ENCODE data around the gene MOCOS. TPM values are rescaled to one million over a fixed set of nuclear protein-coding genes. Genes with fewer than 3 reads are reported as not detected.
"Not testable (repeated sequence)": the region's sequence is repeated elsewhere in the genome, so short reads cannot be mapped to it uniquely, and the experiment has no call there.

Gene MOCOS
- total and polyA plus RNA-seq, 2 of the 13 experiments (the other 11 are each of a cell fraction or from before 2014, with no cell fraction given), result 7.7 to 15.4 TPM

GRCh38 chr18:36240510-36240909 lies 53.2 kb downstream of the MOCOS start:
- H3K4me2 ChIP-seq (ENCODE audit: low read depth, low read length); ATAC-seq; H3K4me3 ChIP-seq (replicated peaks in 1 of 3; ENCODE audit: insufficient read depth in 1 of 3, low read depth in 2 of 3, low read length in 3 of 3); DNase-seq (ENCODE audit: low spot score); H3K36me3 ChIP-seq (replicated peaks in 1 of 2; ENCODE audit: control insufficient read depth in 1 of 2, insufficient read depth in 2 of 2, low read length in 2 of 2); CTCF ChIA-PET (ENCODE audit: low intra/inter-chr PET ratio, low total read pairs); H3K79me2 ChIP-seq (ENCODE audit: insufficient read depth, low read length); H4K20me1 ChIP-seq (ENCODE audit: insufficient read depth, low read length); FAIRE-seq; in situ Hi-C loops (cut with HindIII; ENCODE audit: extremely low pct_ligation_motif_present, low pct_unique_long_range_greater_than_20kb); POLR2A ChIA-PET; H3K9me3 ChIP-seq (ENCODE audit: low read length); H2AFZ ChIP-seq (ENCODE audit: low read length); intact Hi-C loops (cut with micrococcal nuclease; ENCODE audit: unreplicated experiment); H3K9ac ChIP-seq (ENCODE audit: insufficient read depth, low read depth, low read length); H3K27ac ChIP-seq (ENCODE audit: extremely low read length, insufficient read depth, low read length); H3K27me3 ChIP-seq (ENCODE audit: control insufficient read depth in 1 of 2, insufficient read depth in 2 of 2, low read length in 2 of 2); BruUV-seq (replicated peaks); TF ChIP-seq FOXA1 (IDR thresholded peaks at IDR 0.05): not testable (repeated sequence)
- TF ChIP-seq ZNF281 (CRISPR knock-in tag; IDR thresholded peaks at IDR 0.05; ENCODE audit: borderline replicate concordance) (peak; percentile 78; the same call in 1 of the 2 replicates), FOXA1 (CRISPR knock-in tag; IDR thresholded peaks at IDR 0.05) (peak; percentile 54), ZMYM4 (CRISPR knock-in tag; IDR thresholded peaks at IDR 0.05) (peak; percentile 31; the same call in 1 of the 2 replicates), FOXA3 (CRISPR knock-in tag; IDR thresholded peaks at IDR 0.05) (0 out of 2 replicates have a peak, but pooled peaks have one; percentile 7)
- 76% methylated on average over 8 of the region's 15 CpGs for WGBS (ENCODE audit: low lambda C conversion rate)
- peaks cover 30% of the 10 kb centered on the region for H3K4me1 ChIP-seq (ENCODE audit: insufficient read depth, low read length)

GRCh38 chr18:36241831-36242230 lies 54.5 kb downstream of the MOCOS start:
- Histone ChIP-seq H3K9me3 (ENCODE audit: low read length) (no peaks in the 10 kb centered on the region), H3K27ac (ENCODE audit: extremely low read length, insufficient read depth, low read length) (no peak overlapping the region), H3K4me3 (replicated peaks in 1 of 3; ENCODE audit: insufficient read depth in 1 of 3, low read depth in 2 of 3, low read length in 3 of 3) (no peak overlapping the region), H3K27me3 (ENCODE audit: control insufficient read depth in 1 of 2, insufficient read depth in 2 of 2, low read length in 2 of 2) (no peaks in the 10 kb centered on the region), H4K20me1 (ENCODE audit: insufficient read depth, low read length) (no peaks in the 10 kb centered on the region), H3K36me3 (replicated peaks in 1 of 2; ENCODE audit: control insufficient read depth in 1 of 2, insufficient read depth in 2 of 2, low read length in 2 of 2) (0 out of 5 replicates have a peak, but pooled peaks cover 0 to 12% of the 10 kb centered on the region in 2 experiments), H3K4me1 (ENCODE audit: insufficient read depth, low read length) (peaks cover 30% of the 10 kb centered on the region), H3K79me2 (ENCODE audit: insufficient read depth, low read length) (no peaks in the 10 kb centered on the region), H2AFZ (ENCODE audit: low read length) (no peak overlapping the region), H3K4me2 (ENCODE audit: low read depth, low read length) (no peak overlapping the region), H3K9ac (ENCODE audit: insufficient read depth, low read depth, low read length) (no peak overlapping the region)
- ATAC-seq, result peak; percentile 24; the same call in 1 of the 3 replicates
- DNase-seq (ENCODE audit: low spot score), result no peak
- ChIA-PET CTCF (ENCODE audit: low intra/inter-chr PET ratio, low total read pairs) (no interaction called here), POLR2A (no interaction called here)
- in situ Hi-C loops (cut with HindIII; ENCODE audit: extremely low pct_ligation_motif_present, low pct_unique_long_range_greater_than_20kb) (no loop called here), intact Hi-C loops (cut with micrococcal nuclease; ENCODE audit: unreplicated experiment) (no loop called here)
- 97% methylated on average over 5 of the region's 6 CpGs for WGBS (ENCODE audit: low lambda C conversion rate)
- FAIRE-seq, result no peak
- no TSS peak for BruUV-seq (replicated peaks)
- TF ChIP-seq ZNF704 (CRISPR knock-in tag; IDR thresholded peaks at IDR 0.05; ENCODE audit: borderline replicate concordance), result no peak
- TF ChIP-seq HNF4A (CRISPR knock-in tag; IDR thresholded peaks at IDR 0.05), result peak; percentile 30
- 0 out of 2 replicates have a peak, but pooled peaks have one; percentile 15 for TF ChIP-seq ZBTB33 (CRISPR knock-in tag; IDR thresholded peaks at IDR 0.05)
- TF ChIP-seq HNRNPLL (IDR thresholded peaks at IDR 0.05; ENCODE audit: low read depth, low read length, poor library complexity, severe bottlenecking), result no peak
- no peak for TF ChIP-seq TBP (CRISPR knock-in tag; IDR thresholded peaks at IDR 0.05)
- TF ChIP-seq MTA3 (CRISPR knock-in tag; IDR thresholded peaks at IDR 0.05), result no peak
- TF ChIP-seq ZSCAN9 (CRISPR knock-in tag; IDR thresholded peaks at IDR 0.05; ENCODE audit: borderline replicate concordance), result no peak
- TF ChIP-seq SSRP1 (CRISPR knock-in tag; IDR thresholded peaks at IDR 0.05), result no peak
